Transverse colon (tissue), 4 donors: ENCODE data around the gene KRT37. TPM values are rescaled to one million over a fixed set of nuclear protein-coding genes. Genes with fewer than 3 reads are reported as not detected.
A peak's percentile ranks its signal among the peaks of the same experiment; 100 is the strongest.

Source experiments
- DNase-seq: peaks from one replicate; pipeline ENCODE4 v3.0.0-alpha.2; 2019
- H3K27ac ChIP-seq, 4 donors: fragments of 200-600 bp; sonication (generic); 2 replicates each; pipeline ENCODE4 v1.5.1; 2016 to 2018; ENCODE audit warnings: inconsistent platforms in 4 of 4
- H3K27me3 ChIP-seq: fragments of 200-600 bp; sonication (generic); 2 replicates; pipeline ENCODE4 v1.5.1; 2017; ENCODE audit warnings: inconsistent platforms
- H3K36me3 ChIP-seq, 4 donors: fragments of 200-600 bp; sonication (generic); 2 replicates each; pipeline ENCODE4 v1.5.1; 2017 to 2019; ENCODE audit warnings: inconsistent platforms in 4 of 4
- H3K4me1 ChIP-seq, 4 donors: fragments of 200-600 bp; sonication (generic); 2 replicates each; pipeline ENCODE4 v1.5.1; 2017 to 2020; ENCODE audit warnings: inconsistent platforms in 4 of 4
- H3K4me3 ChIP-seq, 4 donors: fragments of 200-600 bp; sonication (generic); 1 replicate in 1 of 4; 2 replicates in 3 of 4; pipeline versions ENCODE4 v1.5.1 to v1.6.1; 2017 to 2019; ENCODE audit warnings: inconsistent platforms in 4 of 4
- H3K9me3 ChIP-seq, 2 donors: fragments of 200-600 bp; sonication (generic); 2 replicates each; pipeline ENCODE4 v1.5.1; 2017 to 2019; ENCODE audit warnings: inconsistent platforms in 2 of 2
- EP300 ChIP-seq: sonication (generic); formaldehyde crosslinking; IDR thresholded peaks from one replicate; pipeline ENCODE4 v1.6.1; 2017; ENCODE audit warnings: antibody characterized with exemption, low read depth
- POLR2A ChIP-seq: fragments of 450-650 bp; IDR thresholded peaks from one replicate; pipeline ENCODE4 v1.6.1; 2016; ENCODE audit warnings: antibody characterized with exemption, mild to moderate bottlenecking, moderate library complexity
- POLR2AphosphoS5 ChIP-seq, 3 donors: sonication (generic); formaldehyde crosslinking; IDR thresholded peaks; one replicate each; pipeline ENCODE4 v1.6.1; 2016; ENCODE audit warnings: antibody characterized with exemption in 3 of 3
- WGBS, 2 donors: methylation state at CpG; one replicate each; pipeline ENCODE4 v1.1.5; 2018; ENCODE audit warnings: low coverage in 1 of 2; 5-methylcytosine and 5-hydroxymethylcytosine counted together
- in situ Hi-C, 4 donors: fragments of 200-750 bp; cut with MboI; loops; one replicate each; pipeline versions ENCODE4 v1.15.0 to v1.15.1; 2017; ENCODE audit warnings: low sequenced_read_pairs in 3 of 4, low pct_ligation_motif_present in 1 of 4, low pct_unique_long_range_greater_than_20kb in 1 of 4
- intact Hi-C: fragments of 100-400 bp; cut with DNase I; formaldehyde crosslinking; loops from one replicate; pipeline ENCODE4 v1.15.1; 2023; ENCODE audit warnings: low total_unique reads
- total RNA-seq, 4 donors: library from RNA; depleted of rRNA; stranded (reverse); fragments of >200 nt; gene quantifications; one replicate each; pipeline ENCODE4 v1.1.0, GENCODE V29; 2016
- TF ChIP-seq, protein P1 (sequence below), 5 experiments: fragments of 200-600 bp in 3 of 5; fragments of 450-650 bp in 2 of 5; sonication (generic) in 3 of 5; IDR thresholded peaks; 1 replicate in 2 of 5; 2 replicates in 3 of 5; pipeline ENCODE4 v1.5.1; 2016 to 2017; ENCODE audit warnings: antibody characterized with exemption in 5 of 5, inconsistent platforms in 3 of 5, mild to moderate bottlenecking in 2 of 5, moderate library complexity in 1 of 5

The KRT37 gene
- total RNA-seq, 4 donors from 2014 or later = not detected

DNA sequence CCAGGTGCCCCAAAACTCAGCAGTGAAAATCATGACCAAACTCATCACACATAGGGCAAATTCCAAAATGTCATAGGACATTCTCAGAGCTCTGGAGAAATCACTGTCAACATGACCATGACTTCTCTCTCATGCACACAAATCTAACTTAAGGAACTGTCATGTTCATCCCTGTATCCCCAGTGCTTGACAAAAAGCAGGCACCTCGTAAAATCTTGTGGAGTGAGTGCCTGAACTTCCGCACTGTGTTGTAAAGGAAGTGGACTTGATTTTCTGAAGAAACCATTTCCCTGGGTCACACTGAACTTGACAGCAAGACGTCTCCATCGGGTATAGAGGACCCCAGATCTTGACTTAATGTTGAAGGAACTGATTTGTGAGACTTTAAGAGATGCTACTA, 2.8 kb downstream of the KRT37 start:
- 60 to 71% methylated on average over 1 to 4 of the region's 4 CpGs for WGBS, 2 donors
- Histone ChIP-seq H3K36me3 (no peaks in the 10 kb centered on the region), H3K4me1 (no peaks in the 10 kb centered on the region), H3K4me3 (no peak overlapping the region), H3K27ac (no peak overlapping the region), H3K27me3 (no peaks in the 10 kb centered on the region), H3K9me3 (no peaks in the 10 kb centered on the region)
- intact Hi-C loops = no loop called here
- DNase-seq = no peak
- TF ChIP-seq, protein P1, sequence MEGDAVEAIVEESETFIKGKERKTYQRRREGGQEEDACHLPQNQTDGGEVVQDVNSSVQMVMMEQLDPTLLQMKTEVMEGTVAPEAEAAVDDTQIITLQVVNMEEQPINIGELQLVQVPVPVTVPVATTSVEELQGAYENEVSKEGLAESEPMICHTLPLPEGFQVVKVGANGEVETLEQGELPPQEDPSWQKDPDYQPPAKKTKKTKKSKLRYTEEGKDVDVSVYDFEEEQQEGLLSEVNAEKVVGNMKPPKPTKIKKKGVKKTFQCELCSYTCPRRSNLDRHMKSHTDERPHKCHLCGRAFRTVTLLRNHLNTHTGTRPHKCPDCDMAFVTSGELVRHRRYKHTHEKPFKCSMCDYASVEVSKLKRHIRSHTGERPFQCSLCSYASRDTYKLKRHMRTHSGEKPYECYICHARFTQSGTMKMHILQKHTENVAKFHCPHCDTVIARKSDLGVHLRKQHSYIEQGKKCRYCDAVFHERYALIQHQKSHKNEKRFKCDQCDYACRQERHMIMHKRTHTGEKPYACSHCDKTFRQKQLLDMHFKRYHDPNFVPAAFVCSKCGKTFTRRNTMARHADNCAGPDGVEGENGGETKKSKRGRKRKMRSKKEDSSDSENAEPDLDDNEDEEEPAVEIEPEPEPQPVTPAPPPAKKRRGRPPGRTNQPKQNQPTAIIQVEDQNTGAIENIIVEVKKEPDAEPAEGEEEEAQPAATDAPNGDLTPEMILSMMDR (IDR thresholded peaks at IDR 0.05) = no peak
- TF ChIP-seq POLR2AphosphoS5 (IDR thresholded peaks at IDR 0.05) = peak in 1 of 3 donors; percentile 29
- in situ Hi-C loops = no loop called here

DNA sequence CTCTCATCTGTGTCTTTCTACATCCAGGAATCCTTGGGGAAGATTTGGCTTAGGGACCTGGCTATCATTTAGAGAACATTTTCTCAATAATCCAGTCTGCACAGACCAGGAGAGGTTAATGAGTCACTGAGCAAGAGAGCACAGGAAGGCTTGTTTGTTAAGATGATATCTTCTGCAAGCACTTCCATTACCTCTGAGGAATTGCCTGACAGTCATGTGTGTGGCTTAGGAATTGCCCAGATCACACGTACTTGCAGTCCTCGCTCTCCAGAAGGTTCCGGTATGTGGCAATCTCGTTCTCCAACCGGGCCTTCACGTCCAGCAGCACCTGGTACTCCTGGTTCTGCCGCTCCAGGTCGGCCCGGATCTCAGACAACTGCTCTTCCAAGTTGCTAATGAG, 3.3 kb downstream of the KRT37 start:
- intact Hi-C loops (no loop called here), in situ Hi-C loops (no loop called here)
- Histone ChIP-seq H3K4me3 (no peak overlapping the region), H3K27ac (no peak overlapping the region), H3K9me3 (no peaks in the 10 kb centered on the region), H3K27me3 (no peaks in the 10 kb centered on the region), H3K36me3 (no peaks in the 10 kb centered on the region), H3K4me1 (no peaks in the 10 kb centered on the region)
- 73% methylated on average over 9 of the region's 9 CpGs; no CpG with 5 or more reads in 1 of the 2 donors for WGBS, 2 donors
- no peak for TF ChIP-seq POLR2A
- TF ChIP-seq, protein P1 (IDR thresholded peaks at IDR 0.05) = no peak
- no peak for TF ChIP-seq POLR2AphosphoS5 (IDR thresholded peaks at IDR 0.05)
- DNase-seq = no peak

DNA sequence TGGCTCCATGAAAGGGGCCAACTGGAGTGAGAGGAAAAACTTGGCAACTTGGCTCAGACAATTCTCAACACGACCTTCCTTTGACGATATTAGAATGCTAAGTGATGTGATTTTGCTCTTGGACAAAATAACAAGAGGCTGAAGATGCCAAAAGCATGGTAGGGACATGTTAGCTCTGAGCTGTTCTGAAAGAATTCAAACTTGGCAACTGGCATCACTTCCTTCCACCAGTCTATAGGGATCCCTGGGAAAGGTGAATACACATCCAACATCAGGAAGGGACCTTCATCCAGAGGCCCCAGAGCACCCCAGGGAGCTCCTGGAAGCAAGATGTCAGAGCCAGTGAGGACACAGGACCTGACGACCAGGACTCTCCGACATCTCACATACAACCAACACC, 4.3 kb downstream of the KRT37 start:
- no peaks in the 10 kb centered on the region for H3K9me3 ChIP-seq
- no peak overlapping the region for H3K4me3 ChIP-seq
- H3K36me3 ChIP-seq = no peaks in the 10 kb centered on the region
- DNase-seq = no peak
- no peaks in the 10 kb centered on the region for H3K27me3 ChIP-seq
- no peak overlapping the region for H3K27ac ChIP-seq
- H3K4me1 ChIP-seq = no peaks in the 10 kb centered on the region
- in situ Hi-C loops = no loop called here
- TF ChIP-seq POLR2A (no peak), EP300 (no peak), POLR2AphosphoS5 (IDR thresholded peaks at IDR 0.05) (no peak)
- TF ChIP-seq, protein P1 (IDR thresholded peaks at IDR 0.05) = no peak
- 68 to 90% methylated on average over 2 to 4 of the region's 4 CpGs for WGBS, 2 donors
- intact Hi-C loops = no loop called here

DNA sequence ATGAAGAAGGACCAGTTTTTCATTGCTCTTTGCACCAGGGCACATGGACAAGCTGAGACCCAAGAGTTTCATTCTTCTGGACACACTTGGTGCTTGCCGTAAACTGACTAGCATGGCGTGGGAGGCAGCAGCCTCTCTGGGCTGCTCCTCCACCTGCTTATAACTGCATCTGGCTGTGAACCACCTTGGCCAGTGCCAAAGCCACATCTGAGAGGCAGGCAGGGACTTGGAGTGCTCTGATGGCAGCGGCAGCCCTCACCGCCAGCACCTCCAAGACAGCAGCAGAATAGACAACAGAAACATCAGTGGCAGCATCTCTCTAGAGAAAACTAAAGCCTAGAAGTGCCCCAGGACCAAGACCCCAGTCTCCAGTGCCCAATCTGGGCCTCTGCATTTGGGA, 4.7 kb downstream of the KRT37 start:
- Histone ChIP-seq H3K27ac (no peak overlapping the region), H3K27me3 (no peaks in the 10 kb centered on the region), H3K4me3 (no peak overlapping the region), H3K9me3 (no peaks in the 10 kb centered on the region), H3K36me3 (no peaks in the 10 kb centered on the region), H3K4me1 (no peaks in the 10 kb centered on the region)
- TF ChIP-seq POLR2A (no peak), POLR2AphosphoS5 (IDR thresholded peaks at IDR 0.05) (no peak), EP300 (no peak)
- TF ChIP-seq, protein P1 (IDR thresholded peaks at IDR 0.05) = no peak
- DNase-seq = no peak
- 85% methylated on average over 4 of the region's 4 CpGs; no CpG with 5 or more reads in 1 of the 2 donors for WGBS, 2 donors
- intact Hi-C loops = no loop called here
- in situ Hi-C loops = no loop called here
